PC-3 (cell line): ENCODE measurements around the gene MGMT. TPM values are rescaled to one million over a fixed set of nuclear protein-coding genes. Genes with fewer than 3 reads are reported as not detected.

Experiments
- ATAC-seq: fragments of 200-7000 bp; cut with Tn5 transposase; 2 replicates; pipeline ENCODE4 v1.9.1; 2020; ENCODE audit warnings: mild to moderate bottlenecking, moderate library complexity
- BruUV-seq: library from RNA; stranded (reverse); fragments of 400-500 nt; replicated peaks from 2 replicates; lab custom pipeline; 2021; lab: Mats Ljungman, UMichigan
- CTCF ChIA-PET: fragments of 300-600 bp; sonication (Branson Sonifier 250); formaldehyde crosslinking; loops from one replicate; lab custom pipeline; 2022; ENCODE audit warnings: antibody characterized with exemption; lab: Charles Lee
- POLR2A ChIA-PET: fragments of 300-600 bp; sonication (Branson Sonifier 250); formaldehyde crosslinking; loops from one replicate; lab custom pipeline; 2022; ENCODE audit warnings: antibody characterized with exemption; ENCODE audit not compliant: unreplicated experiment; lab: Charles Lee
- DNase-seq: peaks from one replicate; pipeline ENCODE4 v3.0.0-alpha.2; 2015
- H2AFZ ChIP-seq: fragments of 300-600 bp; sonication (generic); 2 replicates; pipeline ENCODE4 v1.6.0; 2016; ENCODE audit warnings: antibody characterized with exemption, low read length
- H3F3A ChIP-seq: fragments of 300-600 bp; sonication (generic); one replicate; pipeline ENCODE4 v1.6.0; 2017; ENCODE audit warnings: antibody characterized with exemption, low read length, control low read depth, mild to moderate bottlenecking; ENCODE audit not compliant: unreplicated experiment
- H3K27ac ChIP-seq: fragments of 300-600 bp; sonication (generic); 2 replicates; pipeline ENCODE4 v1.5.1; 2016; ENCODE audit warnings: mild to moderate bottlenecking, low read length
- H3K27me3 ChIP-seq: fragments of 300-600 bp; sonication (generic); 2 replicates; pipeline ENCODE4 v1.6.1; 2016; ENCODE audit warnings: low read length, mixed read lengths
- H3K36me3 ChIP-seq: fragments of 300-600 bp; sonication (generic); 2 replicates; pipeline ENCODE4 v1.6.1; 2016; ENCODE audit warnings: low read depth, mixed run types, low read length, mixed read lengths
- H3K4me1 ChIP-seq: fragments of 300-600 bp; sonication (generic); 2 replicates; pipeline ENCODE4 v1.5.1; 2016; ENCODE audit warnings: low read length; ENCODE audit not compliant: insufficient read depth
- H3K4me2 ChIP-seq: fragments of 300-600 bp; sonication (generic); 2 replicates; pipeline ENCODE4 v1.6.0; 2016; ENCODE audit warnings: low read length
- H3K4me3 ChIP-seq: fragments of 300-600 bp; sonication (generic); 2 replicates; pipeline ENCODE4 v1.5.1; 2016; ENCODE audit warnings: mild to moderate bottlenecking, low read length, mixed read lengths
- H3K79me2 ChIP-seq: fragments of 300-600 bp; sonication (generic); 2 replicates; pipeline ENCODE4 v1.6.1; 2017; ENCODE audit warnings: low read length, mixed read lengths
- H3K9ac ChIP-seq: fragments of 300-600 bp; sonication (generic); 2 replicates; pipeline ENCODE4 v1.6.0; 2016; ENCODE audit warnings: mild to moderate bottlenecking, low read length
- H3K9me2 ChIP-seq: fragments of 300-600 bp; sonication (generic); replicated peaks from 2 replicates; pipeline ENCODE4 v1.6.1; 2016; ENCODE audit warnings: mixed run types, low read length, mixed read lengths
- H3K9me3 ChIP-seq: fragments of 300-600 bp; sonication (generic); 2 replicates; pipeline ENCODE4 v1.6.1; 2016; ENCODE audit warnings: low read length, mixed read lengths
- H4K20me1 ChIP-seq: fragments of 300-600 bp; sonication (generic); 2 replicates; pipeline ENCODE4 v1.6.1; 2016; ENCODE audit warnings: low read length, mixed read lengths
- CTCF ChIP-seq: fragments of 300-600 bp; sonication (generic); conservative IDR thresholded peaks from 2 replicates; pipeline ENCODE4 v1.5.1; 2017; ENCODE audit warnings: antibody characterized with exemption, low read depth, mild to moderate bottlenecking, low read length
- EZH2 ChIP-seq: fragments of 300-600 bp; sonication (generic); IDR thresholded peaks from one replicate; pipeline ENCODE4 v1.6.1; 2017; ENCODE audit warnings: antibody characterized with exemption, mild to moderate bottlenecking, low read length; ENCODE audit not compliant: unreplicated experiment
- EZH2phosphoT487 ChIP-seq: fragments of 300-600 bp; sonication (generic); IDR thresholded peaks from 2 replicates; pipeline ENCODE4 v1.6.1; 2018; ENCODE audit warnings: mild to moderate bottlenecking, antibody characterized with exemption, low read length, borderline replicate concordance
- intact Hi-C: fragments of 100-400 bp; cut with micrococcal nuclease; formaldehyde crosslinking; loops from 2 replicates; pipeline ENCODE4 v1.9.0; 2023
- total RNA-seq: library from RNA; depleted of rRNA; stranded (reverse); fragments of >200 nt; gene quantifications from 2 replicates; pipeline ENCODE4 v1.2.3, GENCODE V29; 2014

Gene MGMT
- total RNA-seq, 1 experiment from 2014 or later = 19.8 TPM

GRCh38 chr10:129712000-129712399, 245.0 kb downstream of the MGMT start:
- Histone ChIP-seq H3K27me3 (no peaks in the 10 kb centered on the region), H2AFZ (no peak overlapping the region), H3K9me3 (no peaks in the 10 kb centered on the region), H3K27ac (no peak overlapping the region), H3F3A (no peaks in the 10 kb centered on the region), H4K20me1 (no peaks in the 10 kb centered on the region), H3K36me3 (no peaks in the 10 kb centered on the region), H3K4me2 (no peak overlapping the region), H3K4me1 (peaks cover 5% of the 10 kb centered on the region; the same call in 1 of the 2 replicates), H3K79me2 (no peaks in the 10 kb centered on the region), H3K9ac (no peak overlapping the region), H3K9me2 (no peaks in the 10 kb centered on the region), H3K4me3 (no peak overlapping the region)
- no TSS peak for BruUV-seq
- CTCF ChIA-PET = no interaction called here
- intact Hi-C loops = no loop called here
- DNase-seq = no peak
- POLR2A ChIA-PET = no interaction called here
- no peak for ATAC-seq
- TF ChIP-seq EZH2 (no peak), CTCF (no peak), EZH2phosphoT487 (no peak)

DNA sequence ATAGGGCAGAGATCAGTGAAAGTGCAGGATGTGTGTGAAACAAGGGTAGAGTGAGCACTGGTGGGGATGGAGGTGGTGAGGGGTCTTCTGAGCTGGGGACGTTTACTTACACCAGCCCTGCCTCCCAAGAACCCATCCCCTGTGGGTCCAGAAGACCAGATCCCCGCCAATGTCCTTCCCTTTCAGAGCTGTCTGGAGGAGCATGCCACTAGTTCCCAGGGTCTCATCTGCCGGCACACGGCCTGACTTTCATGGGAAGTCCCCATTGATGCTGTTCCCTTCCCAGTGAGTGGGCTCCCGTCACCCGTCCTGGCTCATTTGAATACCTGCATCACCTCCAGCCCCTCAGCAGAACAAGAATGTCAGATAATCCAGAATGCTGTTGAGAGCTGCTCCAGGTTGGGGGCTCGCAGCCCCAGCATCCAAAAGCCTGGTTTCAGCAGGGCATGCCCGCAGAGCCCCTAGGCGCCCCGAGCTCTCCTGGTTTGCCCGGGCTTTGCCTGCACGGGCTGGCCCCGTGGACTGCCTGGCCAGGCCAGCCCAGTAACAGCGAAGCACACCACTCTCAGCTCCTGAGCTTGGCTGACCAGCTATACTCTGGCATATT, 246.7 kb downstream of the MGMT start:
- no peaks in the 10 kb centered on the region for H3K9me3 ChIP-seq
- no peak overlapping the region for H3K9ac ChIP-seq
- POLR2A ChIA-PET = no interaction called here
- CTCF ChIA-PET = no interaction called here
- H3K4me2 ChIP-seq = no peak overlapping the region
- H3K27me3 ChIP-seq = no peaks in the 10 kb centered on the region
- H3K36me3 ChIP-seq = no peaks in the 10 kb centered on the region
- no peak for ATAC-seq
- no peak overlapping the region for H3K27ac ChIP-seq
- DNase-seq = no peak
- no peak for TF ChIP-seq CTCF
- H3K9me2 ChIP-seq = no peaks in the 10 kb centered on the region
- H2AFZ ChIP-seq = no peak overlapping the region
- H3F3A ChIP-seq = no peaks in the 10 kb centered on the region
- BruUV-seq = no TSS peak
- no peaks in the 10 kb centered on the region for H4K20me1 ChIP-seq
- H3K4me3 ChIP-seq = no peak overlapping the region
- H3K79me2 ChIP-seq = no peaks in the 10 kb centered on the region
- peaks cover 5% of the 10 kb centered on the region; the same call in 1 of the 2 replicates for H3K4me1 ChIP-seq
- intact Hi-C loops = no loop called here

GRCh38 chr10:129715805-129716204, 248.8 kb downstream of the MGMT start:
- BruUV-seq = no TSS peak
- Histone ChIP-seq H3K27ac (no peak overlapping the region), H3K4me1 (peaks cover 5% of the 10 kb centered on the region; the same call in 1 of the 2 replicates), H3K4me3 (no peak overlapping the region), H2AFZ (peak overlapping the region; percentile 53; the same call in 1 of the 2 replicates), H3K79me2 (no peaks in the 10 kb centered on the region), H3K9me3 (no peaks in the 10 kb centered on the region), H3K36me3 (no peaks in the 10 kb centered on the region), H4K20me1 (no peaks in the 10 kb centered on the region), H3K27me3 (no peaks in the 10 kb centered on the region), H3K9ac (no peak overlapping the region), H3K9me2 (no peaks in the 10 kb centered on the region), H3K4me2 (peak overlapping the region; percentile 39; the same call in 1 of the 2 replicates), H3F3A (no peaks in the 10 kb centered on the region)
- ChIA-PET POLR2A (no interaction called here), CTCF (no interaction called here)
- intact Hi-C loops = no loop called here
- TF ChIP-seq CTCF (no peak), EZH2phosphoT487 (no peak), EZH2 (no peak)
- ATAC-seq (peak; percentile 81), DNase-seq (peak; percentile 32)
